Mesendoderm (in vitro differentiated cells): ENCODE data around the gene VPS4A.

Source experiments
- DNase-seq: peaks from one replicate; pipeline ENCODE4 v3.0.0; 2013
- H2AK5ac ChIP-seq: 2 replicates; pipeline ENCODE4 v1.6.1; 2013; ENCODE audit warnings: low read length, inconsistent platforms
- H2BK120ac ChIP-seq: 2 replicates; pipeline ENCODE4 v1.6.1; 2013; ENCODE audit warnings: low read depth, mild to moderate bottlenecking, low read length, moderate library complexity, mixed read lengths
- H2BK15ac ChIP-seq: replicated peaks from 2 replicates; pipeline ENCODE4 v1.6.1; 2013; ENCODE audit warnings: low read depth, mild to moderate bottlenecking, moderate library complexity
- H2BK5ac ChIP-seq: 2 replicates; pipeline ENCODE4 v1.6.1; 2013; ENCODE audit warnings: low read length, inconsistent platforms
- H3K18ac ChIP-seq: 2 replicates; pipeline ENCODE4 v1.6.1; 2013; ENCODE audit warnings: mild to moderate bottlenecking, low read length, mixed read lengths
- H3K23ac ChIP-seq: one replicate; pipeline ENCODE4 v1.6.1; 2013; ENCODE audit warnings: low read length
- H3K27ac ChIP-seq: 2 replicates; pipeline ENCODE4 v1.5.1; 2013; ENCODE audit warnings: low read depth, mild to moderate bottlenecking, inconsistent platforms, low read length, moderate library complexity
- H3K27me3 ChIP-seq: 2 replicates; pipeline ENCODE4 v1.6.1; 2013; ENCODE audit warnings: low read length, control low read depth, mild to moderate bottlenecking, inconsistent platforms; ENCODE audit not compliant: insufficient read depth, poor library complexity
- H3K36me3 ChIP-seq: 2 replicates; pipeline ENCODE4 v1.6.1; 2013; ENCODE audit warnings: low read length, inconsistent platforms; ENCODE audit not compliant: control insufficient read depth, insufficient read depth
- H3K4ac ChIP-seq: one replicate; pipeline ENCODE4 v1.6.1; 2013; ENCODE audit warnings: low read depth, mild to moderate bottlenecking, low read length, moderate library complexity
- H3K4me1 ChIP-seq: 2 replicates; pipeline ENCODE4 v1.6.1; 2013; ENCODE audit warnings: low read depth, low read length, inconsistent platforms; ENCODE audit not compliant: control insufficient read depth
- H3K4me2 ChIP-seq: 2 replicates; pipeline ENCODE4 v1.6.1; 2013; ENCODE audit warnings: low read length
- H3K4me3 ChIP-seq: 2 replicates; pipeline ENCODE4 v1.5.1; 2013; ENCODE audit warnings: mild to moderate bottlenecking, low read length
- H3K56ac ChIP-seq: one replicate; pipeline ENCODE4 v1.6.1; 2013; ENCODE audit warnings: low read length
- H3K79me1 ChIP-seq: 2 replicates; pipeline ENCODE4 v1.6.1; 2013; ENCODE audit warnings: low read length, inconsistent platforms
- H3K79me2 ChIP-seq: 2 replicates; pipeline ENCODE4 v1.6.1; 2013; ENCODE audit warnings: mild to moderate bottlenecking, low read length; ENCODE audit not compliant: control insufficient read depth, insufficient read depth
- H3K9ac ChIP-seq: 2 replicates; pipeline ENCODE4 v1.6.1; 2013; ENCODE audit warnings: low read length, inconsistent platforms
- H4K5ac ChIP-seq: one replicate; pipeline ENCODE4 v1.6.1; 2013; ENCODE audit warnings: low read length
- H4K8ac ChIP-seq: one replicate; pipeline ENCODE4 v1.6.1; 2013; ENCODE audit warnings: low read depth, mild to moderate bottlenecking, control low read depth, low read length, moderate library complexity
- WGBS: extraction: QIAGEN DNeasy Blood & Tissue Kit; methylation state at CpG from one replicate; pipeline ENCODE4 v1.1.7; 2013; ENCODE audit warnings: low lambda C conversion rate, missing lambda C conversion rate; ENCODE audit not compliant: insufficient coverage; ENCODE audit errors: extremely low coverage; 5-methylcytosine and 5-hydroxymethylcytosine counted together

VPS4A gene

DNA sequence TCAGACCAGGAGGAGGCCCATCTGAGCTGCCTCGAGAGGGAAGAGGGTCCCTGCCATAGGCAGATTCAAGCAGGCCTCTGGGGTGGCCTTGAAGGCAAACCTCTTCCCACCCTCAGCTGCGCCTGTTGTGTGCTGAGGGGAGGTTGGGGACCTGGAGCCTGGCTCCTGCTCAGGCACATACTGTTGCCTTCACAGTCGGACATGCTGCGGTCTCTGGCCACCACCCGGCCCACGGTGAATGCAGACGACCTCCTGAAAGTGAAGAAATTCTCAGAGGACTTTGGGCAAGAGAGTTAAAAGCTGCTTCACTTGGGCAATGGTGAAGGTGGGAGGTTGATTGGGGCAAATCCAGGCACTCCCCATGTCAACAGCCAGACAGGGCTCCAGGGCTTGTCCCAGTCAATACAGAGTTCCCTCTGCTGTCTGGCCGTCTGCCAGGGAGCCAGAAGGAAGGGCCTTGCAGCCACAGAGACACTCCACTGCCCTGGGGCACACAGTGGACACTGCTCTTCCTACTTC lies 12.9 kb downstream of the VPS4A start:
- no peaks in the 10 kb centered on the region for H3K27me3 ChIP-seq
- no CpG with 5 or more reads among the region's 8 CpGs for WGBS
- H3K9ac ChIP-seq = no peak overlapping the region
- H3K79me1 ChIP-seq = peaks cover 20% of the 10 kb centered on the region
- no peak overlapping the region for H3K27ac ChIP-seq
- no peak for DNase-seq
- H3K56ac ChIP-seq = no peak overlapping the region
- H3K4ac ChIP-seq = no peak overlapping the region
- H3K4me1 ChIP-seq = peaks cover 7% of the 10 kb centered on the region
- no peak overlapping the region for H2BK15ac ChIP-seq
- H3K79me2 ChIP-seq = peaks cover 40% of the 10 kb centered on the region
- no peak overlapping the region for H3K23ac ChIP-seq
- no peak overlapping the region for H4K5ac ChIP-seq
- H3K18ac ChIP-seq = no peak overlapping the region
- no peak overlapping the region for H2BK5ac ChIP-seq
- no peak overlapping the region for H3K4me3 ChIP-seq
- peaks cover 29% of the 10 kb centered on the region for H3K36me3 ChIP-seq
- H2AK5ac ChIP-seq = no peak overlapping the region
- H2BK120ac ChIP-seq = no peak overlapping the region
- H4K8ac ChIP-seq = no peak overlapping the region
- H3K4me2 ChIP-seq = no peak overlapping the region

DNA sequence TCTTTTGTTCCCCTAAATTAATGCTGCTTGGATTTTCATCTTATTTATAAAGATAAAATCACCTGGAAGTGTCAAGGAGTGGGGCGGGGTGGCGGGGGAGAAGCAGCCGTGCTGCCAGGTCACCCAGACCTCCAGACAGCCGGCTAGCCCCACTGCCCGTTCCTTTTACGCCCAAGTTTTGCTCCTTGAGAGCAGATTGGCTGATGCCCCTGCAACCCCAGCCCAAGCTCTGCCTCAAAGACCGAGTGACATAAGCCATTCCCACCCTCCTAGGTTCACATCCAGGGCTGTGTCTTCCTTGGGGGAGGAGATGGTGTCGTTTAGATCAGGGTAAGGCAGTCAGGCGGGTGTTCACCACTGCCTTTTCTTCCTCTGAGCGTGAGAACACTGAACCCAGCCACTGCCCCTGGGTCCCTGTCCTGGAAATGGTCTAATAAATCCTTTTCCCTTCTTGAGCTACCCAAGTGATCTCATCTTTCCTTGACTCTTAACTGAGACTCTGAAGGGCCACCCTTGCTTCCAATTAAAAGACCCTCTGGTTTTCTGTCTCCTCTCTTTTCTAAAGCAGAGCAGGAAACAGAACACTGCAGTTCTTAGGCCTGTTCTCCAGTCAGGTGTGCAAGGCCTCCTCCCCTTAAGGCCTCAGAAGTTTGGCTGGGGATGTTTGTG lies 13.6 kb downstream of the VPS4A start:
- Histone ChIP-seq H4K8ac (no peak overlapping the region), H3K79me2 (peaks cover 46% of the 10 kb centered on the region), H3K4me2 (no peak overlapping the region), H4K5ac (no peak overlapping the region), H3K4me3 (no peak overlapping the region), H2BK120ac (no peak overlapping the region), H2BK5ac (no peak overlapping the region), H3K79me1 (peaks cover 20% of the 10 kb centered on the region), H3K4me1 (peaks cover 7% of the 10 kb centered on the region), H2AK5ac (no peak overlapping the region), H3K36me3 (peaks cover 25% of the 10 kb centered on the region), H3K27me3 (no peaks in the 10 kb centered on the region), H3K4ac (no peak overlapping the region), H2BK15ac (no peak overlapping the region), H3K9ac (no peak overlapping the region), H3K56ac (no peak overlapping the region), H3K18ac (no peak overlapping the region), H3K27ac (no peak overlapping the region), H3K23ac (no peak overlapping the region)
- DNase-seq = no peak
- no CpG with 5 or more reads among the region's 10 CpGs for WGBS

DNA sequence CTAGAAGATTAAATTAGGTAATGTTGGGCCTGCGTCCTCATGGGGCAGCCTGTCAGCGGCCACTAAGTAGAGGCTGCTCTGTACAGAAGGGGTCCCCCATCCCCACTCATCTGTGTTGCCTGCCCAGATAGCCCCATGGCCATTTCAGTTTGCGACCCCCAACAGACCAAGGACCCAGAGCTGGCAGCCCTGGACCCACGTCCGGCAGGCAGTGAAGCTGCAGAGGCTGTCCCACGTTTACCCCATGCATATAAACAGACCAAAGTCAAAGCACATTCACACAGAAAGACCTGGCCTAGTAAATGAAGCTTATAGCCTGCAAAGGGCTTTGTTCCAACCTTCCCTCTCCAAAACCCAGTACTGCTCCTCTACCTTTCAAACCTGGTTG lies 14.6 kb downstream of the VPS4A start:
- no peaks in the 10 kb centered on the region for H3K27me3 ChIP-seq
- no peak overlapping the region for H3K23ac ChIP-seq
- H3K4me1 ChIP-seq = peaks cover 7% of the 10 kb centered on the region
- H3K79me2 ChIP-seq = peaks cover 48% of the 10 kb centered on the region
- H3K27ac ChIP-seq = no peak overlapping the region
- DNase-seq = no peak
- H4K5ac ChIP-seq = no peak overlapping the region
- H3K4me3 ChIP-seq = no peak overlapping the region
- peak overlapping the region; percentile 15 for H3K4me2 ChIP-seq
- H2BK15ac ChIP-seq = no peak overlapping the region
- no peak overlapping the region for H4K8ac ChIP-seq
- no peak overlapping the region for H2AK5ac ChIP-seq
- H3K79me1 ChIP-seq = peaks cover 19% of the 10 kb centered on the region
- WGBS = no CpG with 5 or more reads among the region's 6 CpGs
- peaks cover 19% of the 10 kb centered on the region for H3K36me3 ChIP-seq
- no peak overlapping the region for H3K4ac ChIP-seq
- no peak overlapping the region for H2BK120ac ChIP-seq
- H3K56ac ChIP-seq = no peak overlapping the region
- no peak overlapping the region for H3K9ac ChIP-seq
- H3K18ac ChIP-seq = no peak overlapping the region
- no peak overlapping the region for H2BK5ac ChIP-seq

DNA sequence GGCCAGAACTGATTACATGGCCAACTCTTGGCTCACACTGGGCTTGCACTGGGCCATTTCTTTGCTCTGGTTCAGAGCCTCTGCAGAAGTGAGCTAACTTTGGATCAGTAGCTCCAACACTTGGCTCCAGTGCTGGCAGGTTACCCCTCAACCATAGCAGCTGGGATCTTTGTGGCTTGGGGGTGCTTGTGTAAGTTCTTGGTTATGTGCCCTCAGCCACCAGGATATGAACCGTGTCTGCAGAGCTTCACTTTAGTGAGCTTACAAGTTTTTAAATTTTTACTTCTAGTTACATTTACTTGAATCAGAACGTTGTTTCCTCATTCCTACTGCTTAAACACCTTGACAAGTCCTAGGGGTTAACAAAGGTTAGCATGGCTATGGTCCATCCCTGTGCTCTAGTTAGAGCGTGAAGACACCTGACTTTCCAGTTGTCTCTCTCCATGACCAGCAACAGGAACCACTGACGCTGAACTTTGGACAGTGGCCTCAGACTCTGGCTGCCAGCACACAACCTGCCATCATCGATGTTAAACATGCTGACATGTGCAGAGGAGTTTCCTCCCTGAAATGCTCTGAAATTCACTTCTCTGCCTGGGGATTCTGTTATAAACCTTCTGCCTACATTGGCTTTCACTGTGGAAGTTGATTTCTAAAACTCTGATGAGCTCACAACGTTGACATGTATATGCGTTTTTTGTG lies 15.2 kb downstream of the VPS4A start:
- Histone ChIP-seq H3K4ac (no peak overlapping the region), H3K9ac (peak overlapping the region; percentile 10), H2AK5ac (no peak overlapping the region), H2BK15ac (no peak overlapping the region), H3K4me3 (no peak overlapping the region), H3K56ac (no peak overlapping the region), H3K4me2 (peak overlapping the region; percentile 15), H2BK120ac (no peak overlapping the region), H3K36me3 (peaks cover 16% of the 10 kb centered on the region), H3K23ac (no peak overlapping the region), H3K18ac (no peak overlapping the region), H4K8ac (no peak overlapping the region), H4K5ac (no peak overlapping the region), H2BK5ac (no peak overlapping the region), H3K27me3 (no peaks in the 10 kb centered on the region), H3K4me1 (peaks cover 7% of the 10 kb centered on the region), H3K27ac (no peak overlapping the region), H3K79me2 (peaks cover 48% of the 10 kb centered on the region), H3K79me1 (peaks cover 19% of the 10 kb centered on the region)
- DNase-seq = no peak
- WGBS = no CpG with 5 or more reads among the region's 7 CpGs

DNA sequence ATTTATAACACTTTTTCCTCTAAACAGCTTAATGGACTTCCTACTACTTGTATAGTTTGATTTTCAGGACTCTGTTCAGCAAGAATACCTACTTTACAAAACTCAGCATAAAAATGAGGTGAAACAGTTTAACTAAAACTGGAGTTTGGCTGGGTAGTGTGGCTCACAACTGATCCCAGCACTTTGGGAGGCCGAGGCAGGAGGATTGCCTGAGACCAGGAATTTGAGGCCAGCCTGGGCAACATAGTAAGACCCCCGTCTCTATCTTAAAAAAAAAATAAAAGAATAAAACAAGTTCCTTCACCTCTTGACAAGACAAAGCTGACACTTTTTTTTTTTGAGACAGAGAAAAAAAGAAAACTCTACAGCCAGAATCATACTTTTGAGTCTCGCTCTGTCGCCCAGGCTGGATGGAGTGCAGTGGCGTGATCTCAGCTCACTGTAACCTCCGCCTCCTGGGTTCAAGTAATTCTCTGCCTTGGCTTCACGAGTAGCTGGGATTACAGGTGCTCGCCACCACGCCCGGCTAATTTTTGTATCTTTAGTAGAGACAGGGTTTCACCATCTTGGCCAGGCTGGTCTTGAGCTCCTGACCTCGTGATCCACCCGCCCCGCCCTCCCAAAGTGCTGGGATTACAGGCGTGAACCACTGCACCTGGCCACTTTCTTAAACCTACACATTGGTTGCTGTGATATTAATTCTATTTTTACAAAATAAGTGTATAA lies 16.6 kb downstream of the VPS4A start:
- Histone ChIP-seq H3K79me1 (peaks cover 17% of the 10 kb centered on the region), H4K8ac (no peak overlapping the region), H3K56ac (peak overlapping the region; percentile 1), H2BK15ac (no peak overlapping the region), H3K27ac (no peak overlapping the region), H3K27me3 (no peaks in the 10 kb centered on the region), H3K4ac (no peak overlapping the region), H4K5ac (no peak overlapping the region), H2BK120ac (no peak overlapping the region), H3K18ac (no peak overlapping the region), H3K79me2 (peaks cover 48% of the 10 kb centered on the region), H3K36me3 (peaks cover 9% of the 10 kb centered on the region), H3K4me3 (no peak overlapping the region), H3K9ac (no peak overlapping the region), H3K4me1 (peaks cover 7% of the 10 kb centered on the region), H3K4me2 (no peak overlapping the region), H2BK5ac (no peak overlapping the region), H3K23ac (no peak overlapping the region), H2AK5ac (no peak overlapping the region)
- no peak for DNase-seq
- no CpG with 5 or more reads among the region's 14 CpGs for WGBS
